PFSK-1 (cell line): ENCODE measurements around the gene OR4C45.

Source experiments
- FOXP2 ChIP-seq: optimal IDR thresholded peaks from 2 replicates; pipeline ENCODE3; 2011; ENCODE audit warnings: borderline replicate concordance, control low read depth, inconsistent platforms; ENCODE audit not compliant: insufficient read depth; ENCODE audit errors: extremely low read length, extremely low read depth
- POLR2AphosphoS5 ChIP-seq: IDR thresholded peaks from 2 replicates; pipeline ENCODE4 v1.6.1; 2012; ENCODE audit warnings: low read depth, mild to moderate bottlenecking, control low read depth, low read length, moderate library complexity
- SIN3A ChIP-seq: IDR thresholded peaks from 2 replicates; pipeline ENCODE4 v1.6.1; 2012; ENCODE audit warnings: mild to moderate bottlenecking, low read length, moderate library complexity, borderline replicate concordance; ENCODE audit not compliant: insufficient read depth
- TAF1 ChIP-seq: IDR thresholded peaks from 2 replicates; pipeline ENCODE4 v1.6.1; 2012; ENCODE audit warnings: low read length, control low read depth, borderline replicate concordance; ENCODE audit not compliant: insufficient read depth
- TF ChIP-seq, protein P1 (sequence below), 2 experiments: IDR thresholded peaks; 2 replicates each; pipeline versions ENCODE4 v1.6.1 to v1.8.0; 2011 to 2012; ENCODE audit warnings: low read depth in 2 of 2, low read length in 2 of 2, control low read depth in 1 of 2, inconsistent platforms in 1 of 2, mild to moderate bottlenecking in 1 of 2, moderate library complexity in 1 of 2; ENCODE audit not compliant: insufficient read depth in 1 of 2

OR4C45 gene

DNA sequence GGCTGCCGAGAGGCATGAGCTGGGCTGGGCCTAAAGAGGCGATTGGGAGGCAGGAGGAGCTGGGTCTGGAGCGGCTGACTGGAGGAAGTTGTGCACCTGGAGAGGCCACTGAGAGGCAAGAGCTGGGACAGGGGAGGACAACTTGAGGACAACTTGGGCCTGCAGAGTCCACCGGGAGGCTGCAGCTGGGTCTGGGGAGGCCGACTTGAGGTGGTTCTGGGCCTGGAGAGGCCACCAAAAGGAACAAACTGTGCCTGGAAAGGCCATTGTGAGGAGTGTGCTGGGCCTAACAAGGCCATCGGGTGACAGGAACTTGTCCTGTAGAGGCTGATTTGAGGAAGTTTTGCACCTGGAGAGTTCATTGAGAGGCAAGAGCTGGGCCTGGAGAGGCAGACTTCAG lies 41.5 kb downstream of the OR4C45 start:
- TF ChIP-seq, protein P1, sequence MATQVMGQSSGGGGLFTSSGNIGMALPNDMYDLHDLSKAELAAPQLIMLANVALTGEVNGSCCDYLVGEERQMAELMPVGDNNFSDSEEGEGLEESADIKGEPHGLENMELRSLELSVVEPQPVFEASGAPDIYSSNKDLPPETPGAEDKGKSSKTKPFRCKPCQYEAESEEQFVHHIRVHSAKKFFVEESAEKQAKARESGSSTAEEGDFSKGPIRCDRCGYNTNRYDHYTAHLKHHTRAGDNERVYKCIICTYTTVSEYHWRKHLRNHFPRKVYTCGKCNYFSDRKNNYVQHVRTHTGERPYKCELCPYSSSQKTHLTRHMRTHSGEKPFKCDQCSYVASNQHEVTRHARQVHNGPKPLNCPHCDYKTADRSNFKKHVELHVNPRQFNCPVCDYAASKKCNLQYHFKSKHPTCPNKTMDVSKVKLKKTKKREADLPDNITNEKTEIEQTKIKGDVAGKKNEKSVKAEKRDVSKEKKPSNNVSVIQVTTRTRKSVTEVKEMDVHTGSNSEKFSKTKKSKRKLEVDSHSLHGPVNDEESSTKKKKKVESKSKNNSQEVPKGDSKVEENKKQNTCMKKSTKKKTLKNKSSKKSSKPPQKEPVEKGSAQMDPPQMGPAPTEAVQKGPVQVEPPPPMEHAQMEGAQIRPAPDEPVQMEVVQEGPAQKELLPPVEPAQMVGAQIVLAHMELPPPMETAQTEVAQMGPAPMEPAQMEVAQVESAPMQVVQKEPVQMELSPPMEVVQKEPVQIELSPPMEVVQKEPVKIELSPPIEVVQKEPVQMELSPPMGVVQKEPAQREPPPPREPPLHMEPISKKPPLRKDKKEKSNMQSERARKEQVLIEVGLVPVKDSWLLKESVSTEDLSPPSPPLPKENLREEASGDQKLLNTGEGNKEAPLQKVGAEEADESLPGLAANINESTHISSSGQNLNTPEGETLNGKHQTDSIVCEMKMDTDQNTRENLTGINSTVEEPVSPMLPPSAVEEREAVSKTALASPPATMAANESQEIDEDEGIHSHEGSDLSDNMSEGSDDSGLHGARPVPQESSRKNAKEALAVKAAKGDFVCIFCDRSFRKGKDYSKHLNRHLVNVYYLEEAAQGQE (IDR thresholded peaks at IDR 0.05; ENCODE audit: insufficient read depth in 1 of 2, low read depth in 2 of 2, low read length in 2 of 2), result no peak
- TF ChIP-seq TAF1 (no peak), POLR2AphosphoS5 (no peak), FOXP2 (no peak), SIN3A (no peak)

DNA sequence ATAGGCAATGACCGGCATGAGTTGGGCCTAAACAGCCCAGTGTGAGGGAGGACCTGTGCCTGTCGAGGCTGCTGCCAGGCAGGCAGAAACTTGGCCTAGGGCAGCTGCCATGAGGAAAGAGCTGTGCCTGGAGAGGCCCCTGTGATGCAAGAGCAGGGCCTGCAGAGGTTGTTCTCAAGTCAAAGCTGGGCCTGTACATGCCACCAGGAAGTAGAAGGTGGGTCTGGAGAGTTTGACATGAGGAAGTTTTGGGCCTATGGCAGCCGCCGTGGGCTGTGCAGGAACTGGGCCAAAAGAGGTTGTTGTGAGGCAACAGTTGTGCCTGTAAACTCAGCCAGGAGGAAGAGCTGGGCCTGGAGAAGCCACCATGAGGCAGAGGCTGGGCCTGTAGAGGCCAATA lies 43.2 kb downstream of the OR4C45 start:
- TF ChIP-seq, protein P1 (IDR thresholded peaks at IDR 0.05; ENCODE audit: insufficient read depth in 1 of 2, low read depth in 2 of 2, low read length in 2 of 2), result no peak
- TF ChIP-seq FOXP2, result no peak
- no peak for TF ChIP-seq POLR2AphosphoS5
- TF ChIP-seq TAF1, result no peak
- no peak for TF ChIP-seq SIN3A

DNA sequence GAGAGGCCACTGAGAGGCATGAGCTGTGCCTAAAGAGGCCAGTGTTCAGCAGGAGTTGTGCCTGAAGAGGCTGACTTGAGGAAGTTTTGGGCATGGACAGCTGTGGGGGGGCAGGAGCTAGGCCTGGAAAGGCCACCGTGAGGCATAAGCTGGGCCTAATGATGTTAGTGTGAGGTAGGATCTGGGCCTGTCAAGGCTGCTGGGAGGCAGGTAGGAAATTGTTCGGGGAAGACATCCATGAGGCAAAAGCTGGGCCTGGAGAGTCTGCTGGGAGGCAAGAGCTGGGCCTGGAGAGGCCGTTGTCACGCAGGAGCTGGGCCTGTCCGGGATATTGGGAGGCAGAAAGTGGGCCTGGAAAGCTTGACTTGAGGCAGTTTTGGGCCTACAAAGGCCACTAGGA lies 44.9 kb downstream of the OR4C45 start:
- TF ChIP-seq TAF1 (no peak), SIN3A (no peak), FOXP2 (no peak), POLR2AphosphoS5 (no peak)
- TF ChIP-seq, protein P1 (IDR thresholded peaks at IDR 0.05; ENCODE audit: insufficient read depth in 1 of 2, low read depth in 2 of 2, low read length in 2 of 2), result no peak

DNA sequence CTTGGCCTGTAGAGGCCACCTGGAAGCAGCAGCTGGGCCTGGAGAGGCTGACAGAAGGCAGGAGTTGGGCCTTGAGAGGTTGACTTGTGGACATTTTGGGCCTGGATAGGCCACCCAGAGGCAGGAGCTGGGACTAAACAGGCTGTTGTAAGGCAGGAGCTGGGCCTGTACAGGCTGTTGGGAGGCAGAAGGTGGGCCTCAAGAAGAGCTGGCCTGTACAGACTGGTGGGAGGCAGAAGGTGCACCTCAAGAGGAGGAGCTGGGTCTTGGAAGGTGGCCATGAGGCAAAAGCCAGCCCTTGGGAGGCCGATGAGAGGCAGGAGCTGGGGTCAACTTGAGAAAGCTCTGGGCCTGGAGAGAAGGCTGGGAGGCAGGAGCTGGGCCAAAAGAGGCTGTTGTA lies 45.3 kb downstream of the OR4C45 start:
- TF ChIP-seq SIN3A (no peak), TAF1 (no peak), FOXP2 (no peak)

DNA sequence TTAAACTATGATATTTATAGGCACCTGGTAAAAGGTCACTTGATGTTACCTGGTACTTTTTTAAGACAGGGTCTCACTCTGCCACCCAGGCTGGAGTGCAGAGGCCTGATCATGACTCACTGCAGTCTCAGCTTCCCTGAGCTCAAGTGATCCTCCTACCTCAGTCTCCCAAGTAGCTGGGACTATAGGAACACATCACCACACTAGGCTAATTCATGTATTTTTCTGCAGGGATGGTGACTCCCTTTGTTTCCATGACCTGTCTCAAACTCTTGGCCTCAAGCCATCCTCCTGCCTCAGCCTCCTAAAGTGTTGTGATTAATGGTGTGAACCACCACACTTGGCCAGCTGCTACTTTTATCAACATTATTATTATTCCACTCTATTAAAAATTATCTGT lies 47.6 kb downstream of the OR4C45 start:
- no peak for TF ChIP-seq POLR2AphosphoS5
- TF ChIP-seq, protein P1 (IDR thresholded peaks at IDR 0.05; ENCODE audit: insufficient read depth in 1 of 2, low read depth in 2 of 2, low read length in 2 of 2), result no peak
- no peak for TF ChIP-seq SIN3A
- TF ChIP-seq TAF1, result no peak
- no peak for TF ChIP-seq FOXP2
